WTC11 (cell line): ENCODE measurements around the gene SNX9.
"Not testable (repeated sequence)": the region's sequence is repeated elsewhere in the genome, so short reads cannot be mapped to it uniquely, and the experiment has no call there.

ENCODE experiments used
- CBFB ChIP-seq: sonication (generic); formaldehyde crosslinking; IDR thresholded peaks from 2 replicates; pipeline ENCODE4 v1.8.1; 2022; ENCODE audit warnings: mild to moderate bottlenecking, low read depth, missing genetic modification reagents
- CREB1 ChIP-seq: sonication (generic); formaldehyde crosslinking; IDR thresholded peaks from 2 replicates; pipeline ENCODE4 v1.8.0; 2023; ENCODE audit warnings: mild to moderate bottlenecking, missing genetic modification reagents
- ESRRA ChIP-seq: sonication (generic); formaldehyde crosslinking; IDR thresholded peaks from 2 replicates; pipeline ENCODE4 v1.8.1; 2022; ENCODE audit warnings: mild to moderate bottlenecking, missing genetic modification reagents, borderline replicate concordance
- ETV6 ChIP-seq: sonication (generic); formaldehyde crosslinking; IDR thresholded peaks from 2 replicates; pipeline ENCODE4 v1.8.1; 2022; ENCODE audit warnings: mild to moderate bottlenecking, missing genetic modification reagents
- NFYB ChIP-seq: sonication (generic); formaldehyde crosslinking; conservative IDR thresholded peaks from 2 replicates; pipeline ENCODE4 v1.8.0; 2022; ENCODE audit warnings: low read depth, missing genetic modification reagents
- PRRX2 ChIP-seq: fragments of 250-450 bp; sonication (Bioruptor Pico); IDR thresholded peaks from 2 replicates; pipeline ENCODE4 v1.8.0; 2021; ENCODE audit warnings: mild to moderate bottlenecking
- SOX15 ChIP-seq: fragments of 250-450 bp; sonication (Bioruptor Pico); IDR thresholded peaks from 2 replicates; pipeline ENCODE4 v1.9.0; 2021; ENCODE audit warnings: mild to moderate bottlenecking
- TCF7 ChIP-seq: sonication (generic); formaldehyde crosslinking; IDR thresholded peaks from 2 replicates; pipeline ENCODE4 v1.8.0; 2022; ENCODE audit warnings: mild to moderate bottlenecking, low read depth, missing genetic modification reagents, moderate library complexity
- TF ChIP-seq, protein P1 (sequence below): fragments of 200-600 bp; IDR thresholded peaks from 2 replicates; pipeline ENCODE4 v1.8.0; 2022; ENCODE audit warnings: antibody characterized with exemption
- TF ChIP-seq, protein P2 (sequence below): sonication (generic); formaldehyde crosslinking; IDR thresholded peaks from 2 replicates; pipeline ENCODE4 v1.8.1; 2023; ENCODE audit warnings: mild to moderate bottlenecking, missing genetic modification reagents
- TF ChIP-seq, protein P3 (sequence below): sonication (generic); formaldehyde crosslinking; conservative IDR thresholded peaks from 2 replicates; pipeline ENCODE4 v1.8.1; 2023; ENCODE audit warnings: mild to moderate bottlenecking, low read depth, missing genetic modification reagents, moderate library complexity

DNA sequence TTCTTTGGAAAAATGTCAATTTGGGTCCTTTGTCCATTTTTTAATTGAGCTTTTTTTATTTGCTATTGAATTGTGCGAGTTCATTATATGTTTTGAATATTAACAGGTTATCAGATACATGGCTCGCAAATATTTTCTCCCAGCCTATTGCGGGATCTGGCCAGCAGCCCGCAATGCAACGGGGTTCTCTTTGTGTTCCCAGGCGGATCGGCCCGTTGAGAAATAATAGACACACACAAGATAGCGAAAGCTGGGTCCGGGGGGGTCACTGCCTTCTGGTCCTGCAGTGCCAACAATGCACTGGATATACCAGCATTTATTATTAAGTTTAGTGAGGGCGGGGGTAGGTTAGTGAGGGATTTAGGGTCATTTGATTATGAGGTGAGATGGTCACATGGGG, 77.2 kb downstream of the SNX9 start:
- TF ChIP-seq, protein P1, sequence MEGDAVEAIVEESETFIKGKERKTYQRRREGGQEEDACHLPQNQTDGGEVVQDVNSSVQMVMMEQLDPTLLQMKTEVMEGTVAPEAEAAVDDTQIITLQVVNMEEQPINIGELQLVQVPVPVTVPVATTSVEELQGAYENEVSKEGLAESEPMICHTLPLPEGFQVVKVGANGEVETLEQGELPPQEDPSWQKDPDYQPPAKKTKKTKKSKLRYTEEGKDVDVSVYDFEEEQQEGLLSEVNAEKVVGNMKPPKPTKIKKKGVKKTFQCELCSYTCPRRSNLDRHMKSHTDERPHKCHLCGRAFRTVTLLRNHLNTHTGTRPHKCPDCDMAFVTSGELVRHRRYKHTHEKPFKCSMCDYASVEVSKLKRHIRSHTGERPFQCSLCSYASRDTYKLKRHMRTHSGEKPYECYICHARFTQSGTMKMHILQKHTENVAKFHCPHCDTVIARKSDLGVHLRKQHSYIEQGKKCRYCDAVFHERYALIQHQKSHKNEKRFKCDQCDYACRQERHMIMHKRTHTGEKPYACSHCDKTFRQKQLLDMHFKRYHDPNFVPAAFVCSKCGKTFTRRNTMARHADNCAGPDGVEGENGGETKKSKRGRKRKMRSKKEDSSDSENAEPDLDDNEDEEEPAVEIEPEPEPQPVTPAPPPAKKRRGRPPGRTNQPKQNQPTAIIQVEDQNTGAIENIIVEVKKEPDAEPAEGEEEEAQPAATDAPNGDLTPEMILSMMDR = not testable (repeated sequence)
- TF ChIP-seq CREB1 (CRISPR knock-in tag); SOX15; CBFB; PRRX2 (CRISPR knock-in tag); NFYB (CRISPR knock-in tag); ETV6 (CRISPR knock-in tag); TCF7 (CRISPR knock-in tag); ESRRA (CRISPR knock-in tag): not testable (repeated sequence)
- TF ChIP-seq, protein P2, sequence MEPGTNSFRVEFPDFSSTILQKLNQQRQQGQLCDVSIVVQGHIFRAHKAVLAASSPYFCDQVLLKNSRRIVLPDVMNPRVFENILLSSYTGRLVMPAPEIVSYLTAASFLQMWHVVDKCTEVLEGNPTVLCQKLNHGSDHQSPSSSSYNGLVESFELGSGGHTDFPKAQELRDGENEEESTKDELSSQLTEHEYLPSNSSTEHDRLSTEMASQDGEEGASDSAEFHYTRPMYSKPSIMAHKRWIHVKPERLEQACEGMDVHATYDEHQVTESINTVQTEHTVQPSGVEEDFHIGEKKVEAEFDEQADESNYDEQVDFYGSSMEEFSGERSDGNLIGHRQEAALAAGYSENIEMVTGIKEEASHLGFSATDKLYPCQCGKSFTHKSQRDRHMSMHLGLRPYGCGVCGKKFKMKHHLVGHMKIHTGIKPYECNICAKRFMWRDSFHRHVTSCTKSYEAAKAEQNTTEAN (CRISPR knock-in tag) = not testable (repeated sequence)
- TF ChIP-seq, protein P3, sequence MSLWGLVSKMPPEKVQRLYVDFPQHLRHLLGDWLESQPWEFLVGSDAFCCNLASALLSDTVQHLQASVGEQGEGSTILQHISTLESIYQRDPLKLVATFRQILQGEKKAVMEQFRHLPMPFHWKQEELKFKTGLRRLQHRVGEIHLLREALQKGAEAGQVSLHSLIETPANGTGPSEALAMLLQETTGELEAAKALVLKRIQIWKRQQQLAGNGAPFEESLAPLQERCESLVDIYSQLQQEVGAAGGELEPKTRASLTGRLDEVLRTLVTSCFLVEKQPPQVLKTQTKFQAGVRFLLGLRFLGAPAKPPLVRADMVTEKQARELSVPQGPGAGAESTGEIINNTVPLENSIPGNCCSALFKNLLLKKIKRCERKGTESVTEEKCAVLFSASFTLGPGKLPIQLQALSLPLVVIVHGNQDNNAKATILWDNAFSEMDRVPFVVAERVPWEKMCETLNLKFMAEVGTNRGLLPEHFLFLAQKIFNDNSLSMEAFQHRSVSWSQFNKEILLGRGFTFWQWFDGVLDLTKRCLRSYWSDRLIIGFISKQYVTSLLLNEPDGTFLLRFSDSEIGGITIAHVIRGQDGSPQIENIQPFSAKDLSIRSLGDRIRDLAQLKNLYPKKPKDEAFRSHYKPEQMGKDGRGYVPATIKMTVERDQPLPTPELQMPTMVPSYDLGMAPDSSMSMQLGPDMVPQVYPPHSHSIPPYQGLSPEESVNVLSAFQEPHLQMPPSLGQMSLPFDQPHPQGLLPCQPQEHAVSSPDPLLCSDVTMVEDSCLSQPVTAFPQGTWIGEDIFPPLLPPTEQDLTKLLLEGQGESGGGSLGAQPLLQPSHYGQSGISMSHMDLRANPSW (CRISPR knock-in tag) = not testable (repeated sequence)
